HepG2 (cell line): ENCODE data around the gene PRKACA. TPM values are rescaled to one million over a fixed set of nuclear protein-coding genes. Genes with fewer than 3 reads are reported as not detected.

Experiments used
- CBX2 ChIP-seq, 2 experiments: fragments of 200-600 bp in 1 of 2; sonication (generic); formaldehyde crosslinking in 1 of 2; IDR thresholded peaks; 2 replicates each; pipeline versions ENCODE4 v1.7.0 to v1.8.1; 2018 to 2022; ENCODE audit warnings: low read depth in 2 of 2, low read length in 1 of 2, mild to moderate bottlenecking in 1 of 2, missing genetic modification reagents in 1 of 2
- CREM ChIP-seq, 2 experiments: sonication (generic) in 1 of 2; formaldehyde crosslinking in 1 of 2; IDR thresholded peaks; 2 replicates each; pipeline versions ENCODE4 v1.4.0 to v1.6.1; 2016 to 2020; ENCODE audit warnings: antibody characterized with exemption in 1 of 2, mild to moderate bottlenecking in 1 of 2, missing genetic modification reagents in 1 of 2
- DNMT1 ChIP-seq: sonication (generic); formaldehyde crosslinking; IDR thresholded peaks from 2 replicates; pipeline ENCODE4 v1.5.1; 2020; ENCODE audit warnings: mild to moderate bottlenecking, missing genetic modification reagents
- ETV6 ChIP-seq: sonication (generic); formaldehyde crosslinking; conservative IDR thresholded peaks from 2 replicates; pipeline ENCODE4 v1.4.0; 2020; ENCODE audit warnings: missing genetic modification reagents
- GABPB1 ChIP-seq: IDR thresholded peaks from 2 replicates; pipeline ENCODE4 v1.6.1; 2016; ENCODE audit warnings: mild to moderate bottlenecking, missing genetic modification reagents, moderate library complexity, missing compliant biosample characterization
- HCFC1 ChIP-seq: fragments of 150-350 bp; IDR thresholded peaks from 2 replicates; pipeline ENCODE4 v1.6.1; 2014; ENCODE audit warnings: low read depth, low read length
- ONECUT2 ChIP-seq: sonication (generic); formaldehyde crosslinking; IDR thresholded peaks from 2 replicates; pipeline ENCODE4 v1.4.0; 2020; ENCODE audit warnings: missing genetic modification reagents
- PHF8 ChIP-seq: sonication (generic); formaldehyde crosslinking; IDR thresholded peaks from 2 replicates; pipeline ENCODE4 v1.5.0; 2020; ENCODE audit warnings: missing genetic modification reagents
- POGZ ChIP-seq: sonication (generic); formaldehyde crosslinking; IDR thresholded peaks from 2 replicates; pipeline ENCODE4 v1.4.0; 2020; ENCODE audit warnings: mild to moderate bottlenecking, missing genetic modification reagents
- SCMH1 ChIP-seq: sonication (generic); formaldehyde crosslinking; IDR thresholded peaks from 2 replicates; pipeline ENCODE4 v1.9.0; 2021; ENCODE audit warnings: missing genetic modification reagents, mild to moderate bottlenecking, borderline replicate concordance
- SIN3B ChIP-seq: fragments of 150-350 bp; IDR thresholded peaks from 2 replicates; pipeline ENCODE4 v1.6.1; 2014; ENCODE audit warnings: low read length
- TAF15 ChIP-seq: fragments of 200-400 bp; formaldehyde crosslinking; IDR thresholded peaks from one replicate; pipeline ENCODE4 v1.6.1; 2018; ENCODE audit warnings: mild to moderate bottlenecking, low read depth, low read length; ENCODE audit not compliant: poor library complexity, severe bottlenecking
- ZMYM4 ChIP-seq: sonication (generic); formaldehyde crosslinking; IDR thresholded peaks from 2 replicates; pipeline ENCODE4 v1.8.1; 2023; ENCODE audit warnings: mild to moderate bottlenecking, missing genetic modification reagents
- ZNF138 ChIP-seq: sonication (generic); formaldehyde crosslinking; IDR thresholded peaks from 2 replicates; pipeline ENCODE4 v1.5.0; 2020; ENCODE audit warnings: mild to moderate bottlenecking, low read depth, missing genetic modification reagents
- ZNF607 ChIP-seq: sonication (generic); formaldehyde crosslinking; IDR thresholded peaks from 2 replicates; pipeline ENCODE4 v1.5.1; 2020; ENCODE audit warnings: missing genetic modification reagents, mild to moderate bottlenecking, borderline replicate concordance
- ZNF709 ChIP-seq: sonication (generic); formaldehyde crosslinking; IDR thresholded peaks from 2 replicates; pipeline ENCODE4 v1.5.0; 2020; ENCODE audit warnings: mild to moderate bottlenecking, missing genetic modification reagents
- ZNF891 ChIP-seq: sonication (generic); formaldehyde crosslinking; IDR thresholded peaks from 2 replicates; pipeline ENCODE4 v1.5.0; 2020; ENCODE audit warnings: mild to moderate bottlenecking, missing genetic modification reagents
- polyA plus RNA-seq, 8 experiments: library from polyadenylated mRNA; depleted of rRNA in 3 of 8; stranded (reverse) in 7 of 8; unstranded in 1 of 8; fragments of >200 nt; fragmentation: Illumina TruSeq in 4 of 8; extraction: Trizol in 4 of 8; gene quantifications; 2 replicates each; pipeline versions ENCODE4 v1.2.1 to v1.2.3, GENCODE V29; 2011 to 2016; ENCODE audit warnings: low read depth in 4 of 8, missing spikeins in 1 of 8, mixed read lengths in 1 of 8; ENCODE audit not compliant: insufficient read depth in 1 of 8
- total RNA-seq, 5 experiments: library from RNA; depleted of rRNA; stranded (reverse); fragments of >200 nt; fragmentation: Illumina TruSeq; extraction: Trizol; gene quantifications; 2 replicates each; pipeline ENCODE4 v1.2.3, GENCODE V29; 2016; ENCODE audit warnings: low read depth in 1 of 5
- TF ChIP-seq, protein P1 (sequence below): sonication (generic); formaldehyde crosslinking; IDR thresholded peaks from 2 replicates; pipeline ENCODE4 v1.8.1; 2023; ENCODE audit warnings: mild to moderate bottlenecking, inconsistent platforms, moderate library complexity, missing genetic modification reagents, borderline replicate concordance
- TF ChIP-seq, protein P2 (sequence below): sonication (generic); formaldehyde crosslinking; IDR thresholded peaks from 2 replicates; pipeline ENCODE4 v1.5.1; 2020; ENCODE audit warnings: missing genetic modification reagents, mild to moderate bottlenecking, borderline replicate concordance
- TF ChIP-seq, protein P3 (sequence below): sonication (generic); formaldehyde crosslinking; IDR thresholded peaks from 2 replicates; pipeline ENCODE4 v1.5.1; 2020; ENCODE audit warnings: mild to moderate bottlenecking, missing genetic modification reagents, moderate library complexity

The PRKACA gene
- total and polyA plus RNA-seq, 2 of the 13 experiments (the other 11 are each of a cell fraction or from before 2014, with no cell fraction given): 11.0 to 18.2 TPM

DNA sequence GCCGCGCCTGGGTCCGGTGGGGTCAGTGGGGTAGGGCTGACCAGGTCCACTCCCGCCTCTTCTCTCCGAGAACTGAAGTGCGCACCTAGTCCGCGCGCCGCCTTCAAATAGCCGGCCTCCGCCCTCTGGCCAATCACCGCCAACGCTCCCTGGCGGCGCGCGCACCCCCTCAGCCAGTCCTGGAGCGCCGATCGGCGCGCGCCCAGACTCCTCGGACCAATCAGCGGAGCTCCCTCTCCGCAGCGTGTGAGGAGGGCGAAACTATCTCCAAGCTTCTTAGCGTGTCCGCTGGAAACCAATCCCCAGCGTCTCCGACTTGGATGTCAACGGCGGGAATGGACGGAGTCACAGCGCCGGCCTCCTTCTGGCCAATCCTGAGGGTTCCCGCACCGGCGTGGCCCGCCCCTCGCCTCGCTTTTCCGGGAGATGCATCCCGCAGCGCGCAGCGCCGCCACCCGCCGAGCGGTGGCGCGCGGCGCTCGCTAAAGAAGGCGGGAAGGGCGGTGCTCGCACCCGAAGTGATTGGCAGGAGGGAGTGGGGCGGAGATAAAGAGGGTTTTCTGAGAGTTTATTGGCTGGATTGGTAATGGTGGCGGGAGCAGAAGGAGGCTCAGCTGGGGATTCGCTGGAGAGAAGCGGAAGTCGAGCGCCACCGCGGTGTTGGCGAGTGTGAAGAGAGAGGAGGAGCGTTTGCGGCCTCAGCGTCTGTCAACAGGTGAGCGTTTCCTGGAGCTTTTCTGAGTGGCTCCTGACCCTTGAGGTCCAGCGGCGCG lies 19.1 kb upstream of the PRKACA start, which contains the start of gene ASF1B (continued):
- TF ChIP-seq, protein P1, sequence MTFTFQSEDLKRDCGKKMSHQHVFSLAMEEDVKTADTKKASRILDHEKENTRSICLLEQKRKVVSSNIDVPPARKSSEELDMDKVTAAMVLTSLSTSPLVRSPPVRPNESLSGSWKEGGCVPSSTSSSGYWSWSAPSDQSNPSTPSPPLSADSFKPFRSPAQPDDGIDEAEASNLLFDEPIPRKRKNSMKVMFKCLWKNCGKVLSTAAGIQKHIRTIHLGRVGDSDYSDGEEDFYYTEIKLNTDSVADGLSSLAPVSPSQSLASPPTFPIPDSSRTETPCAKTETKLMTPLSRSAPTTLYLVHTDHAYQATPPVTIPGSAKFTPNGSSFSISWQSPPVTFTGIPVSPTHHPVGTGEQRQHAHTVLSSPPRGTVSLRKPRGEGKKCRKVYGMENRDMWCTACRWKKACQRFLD (CRISPR knock-in tag): peak; percentile 5; the same call in 1 of the 2 replicates
- TF ChIP-seq POGZ (peak; percentile 68), SIN3B (peak; percentile 96), HCFC1 (no peak; the same call in 1 of the 2 replicates), PHF8 (peak; percentile 29; the same call in 1 of the 2 replicates), CREM (IDR thresholded peaks at IDR 0.05) (peak; percentile 72), CREM (CRISPR knock-in tag; IDR thresholded peaks at IDR 0.05) (no peak), ONECUT2 (CRISPR knock-in tag) (no peak), TAF15 (peak; percentile 12), ZMYM4 (peak; percentile 87), ZNF891 (CRISPR knock-in tag) (no peak; the same call in 1 of the 2 replicates), ZNF709 (CRISPR knock-in tag) (peak; percentile 76), DNMT1 (CRISPR knock-in tag) (no peak), CBX2 (IDR thresholded peaks at IDR 0.05; ENCODE audit: low read depth, low read length) (no peak), CBX2 (CRISPR knock-in tag; IDR thresholded peaks at IDR 0.05; ENCODE audit: low read depth) (no peak), ETV6 (no peak; the same call in 1 of the 2 replicates), SCMH1 (no peak), ZNF138 (CRISPR knock-in tag) (peak; percentile 22; the same call in 1 of the 2 replicates), ZNF607 (CRISPR knock-in tag) (peak; percentile 56), GABPB1 (peak; percentile 96)
- TF ChIP-seq, protein P2, sequence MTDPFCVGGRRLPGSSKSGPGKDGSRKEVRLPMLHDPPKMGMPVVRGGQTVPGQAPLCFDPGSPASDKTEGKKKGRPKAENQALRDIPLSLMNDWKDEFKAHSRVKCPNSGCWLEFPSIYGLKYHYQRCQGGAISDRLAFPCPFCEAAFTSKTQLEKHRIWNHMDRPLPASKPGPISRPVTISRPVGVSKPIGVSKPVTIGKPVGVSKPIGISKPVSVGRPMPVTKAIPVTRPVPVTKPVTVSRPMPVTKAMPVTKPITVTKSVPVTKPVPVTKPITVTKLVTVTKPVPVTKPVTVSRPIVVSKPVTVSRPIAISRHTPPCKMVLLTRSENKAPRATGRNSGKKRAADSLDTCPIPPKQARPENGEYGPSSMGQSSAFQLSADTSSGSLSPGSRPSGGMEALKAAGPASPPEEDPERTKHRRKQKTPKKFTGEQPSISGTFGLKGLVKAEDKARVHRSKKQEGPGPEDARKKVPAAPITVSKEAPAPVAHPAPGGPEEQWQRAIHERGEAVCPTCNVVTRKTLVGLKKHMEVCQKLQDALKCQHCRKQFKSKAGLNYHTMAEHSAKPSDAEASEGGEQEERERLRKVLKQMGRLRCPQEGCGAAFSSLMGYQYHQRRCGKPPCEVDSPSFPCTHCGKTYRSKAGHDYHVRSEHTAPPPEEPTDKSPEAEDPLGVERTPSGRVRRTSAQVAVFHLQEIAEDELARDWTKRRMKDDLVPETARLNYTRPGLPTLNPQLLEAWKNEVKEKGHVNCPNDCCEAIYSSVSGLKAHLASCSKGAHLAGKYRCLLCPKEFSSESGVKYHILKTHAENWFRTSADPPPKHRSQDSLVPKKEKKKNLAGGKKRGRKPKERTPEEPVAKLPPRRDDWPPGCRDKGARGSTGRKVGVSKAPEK (CRISPR knock-in tag): no peak
- TF ChIP-seq, protein P3, sequence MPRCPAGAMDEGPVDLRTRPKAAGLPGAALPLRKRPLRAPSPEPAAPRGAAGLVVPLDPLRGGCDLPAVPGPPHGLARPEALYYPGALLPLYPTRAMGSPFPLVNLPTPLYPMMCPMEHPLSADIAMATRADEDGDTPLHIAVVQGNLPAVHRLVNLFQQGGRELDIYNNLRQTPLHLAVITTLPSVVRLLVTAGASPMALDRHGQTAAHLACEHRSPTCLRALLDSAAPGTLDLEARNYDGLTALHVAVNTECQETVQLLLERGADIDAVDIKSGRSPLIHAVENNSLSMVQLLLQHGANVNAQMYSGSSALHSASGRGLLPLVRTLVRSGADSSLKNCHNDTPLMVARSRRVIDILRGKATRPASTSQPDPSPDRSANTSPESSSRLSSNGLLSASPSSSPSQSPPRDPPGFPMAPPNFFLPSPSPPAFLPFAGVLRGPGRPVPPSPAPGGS (CRISPR knock-in tag): peak; percentile 16; the same call in 1 of the 2 replicates
